ENCODE results near the gene NRSN2.
"Not testable (repeated sequence)": the region's sequence is repeated elsewhere in the genome, so short reads cannot be mapped to it uniquely, and the experiment has no call there.

Gene NRSN2

DNA sequence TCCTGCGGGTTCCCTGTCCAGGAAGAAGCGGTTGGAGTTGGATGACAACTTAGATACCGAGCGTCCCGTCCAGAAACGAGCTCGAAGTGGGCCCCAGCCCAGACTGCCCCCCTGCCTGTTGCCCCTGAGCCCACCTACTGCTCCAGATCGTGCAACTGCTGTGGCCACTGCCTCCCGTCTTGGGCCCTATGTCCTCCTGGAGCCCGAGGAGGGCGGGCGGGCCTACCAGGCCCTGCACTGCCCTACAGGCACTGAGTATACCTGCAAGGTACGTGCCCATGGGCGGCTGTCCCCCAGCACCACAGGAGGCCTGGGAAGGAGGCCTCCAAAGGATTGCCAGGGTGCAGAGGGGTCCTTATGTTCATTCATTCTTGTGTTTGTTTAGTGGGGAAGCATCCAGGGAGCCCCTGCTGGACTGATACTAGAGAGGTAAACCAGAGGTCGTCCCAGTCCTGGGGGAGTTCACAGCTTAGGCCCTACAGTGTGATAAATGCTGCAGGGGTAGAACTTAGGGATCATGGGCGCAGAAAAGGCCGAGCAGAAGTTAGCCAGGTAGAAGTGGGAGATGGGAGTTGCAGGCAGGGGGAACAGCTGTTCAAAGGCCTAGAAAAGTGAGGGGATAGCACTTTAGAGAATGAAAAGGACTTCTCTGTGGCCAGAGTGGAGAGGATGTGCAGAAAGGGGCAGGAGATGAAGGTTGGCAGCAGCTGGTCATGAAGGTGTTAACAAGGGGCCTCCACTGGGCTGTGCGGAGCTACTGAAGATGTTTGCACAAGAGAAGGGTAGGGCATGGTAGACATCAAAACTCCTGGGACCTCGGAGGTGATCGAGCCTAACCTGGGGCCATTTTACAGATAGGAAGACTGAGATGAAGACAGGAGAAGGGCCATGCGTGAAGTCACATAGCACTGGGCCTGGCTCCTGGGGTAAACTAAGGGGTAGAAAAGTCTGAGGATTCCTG is 41.4 kb downstream of the NRSN2 start:
- no peak overlapping the region for H3K4me3 Mint-ChIP-seq
- H3K9me3 Mint-ChIP-seq (ENCODE audit: low read depth): no peaks in the 10 kb centered on the region
- no peaks in the 10 kb centered on the region for H3K27me3 Mint-ChIP-seq
- H3K27ac Mint-ChIP-seq: no peak overlapping the region
- H3K4me1 Mint-ChIP-seq (ENCODE audit: low read depth): peaks cover 7% of the 10 kb centered on the region
- peaks cover 2% of the 10 kb centered on the region for H3K36me3 Mint-ChIP-seq

DNA sequence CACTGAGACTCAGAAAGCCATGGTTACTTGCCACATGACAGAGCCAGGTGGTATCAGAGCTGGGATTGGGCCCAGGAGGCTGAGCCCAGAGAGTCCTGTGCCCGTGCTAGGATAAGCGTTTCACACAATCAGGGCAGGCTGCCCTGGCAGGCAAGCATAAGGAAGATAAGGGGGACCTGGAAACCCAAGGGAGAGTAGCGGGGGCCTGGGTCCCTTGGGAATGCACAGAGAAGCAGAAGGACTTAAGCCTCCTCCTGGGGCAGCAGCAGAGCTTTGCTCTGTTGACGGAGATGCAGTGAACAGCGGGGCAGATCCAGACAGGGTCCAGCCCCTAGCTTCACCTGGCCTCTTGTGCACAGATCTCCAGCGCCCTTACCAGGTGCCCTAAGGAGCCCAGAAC is 42.3 kb downstream of the NRSN2 start:
- no peaks in the 10 kb centered on the region for H3K27me3 Mint-ChIP-seq
- H3K36me3 Mint-ChIP-seq: peaks cover 6% of the 10 kb centered on the region
- no peak overlapping the region for H3K27ac Mint-ChIP-seq
- H3K4me1 Mint-ChIP-seq (ENCODE audit: low read depth): peaks cover 3% of the 10 kb centered on the region
- H3K9me3 Mint-ChIP-seq (ENCODE audit: low read depth): no peaks in the 10 kb centered on the region
- no peak overlapping the region for H3K4me3 Mint-ChIP-seq

DNA sequence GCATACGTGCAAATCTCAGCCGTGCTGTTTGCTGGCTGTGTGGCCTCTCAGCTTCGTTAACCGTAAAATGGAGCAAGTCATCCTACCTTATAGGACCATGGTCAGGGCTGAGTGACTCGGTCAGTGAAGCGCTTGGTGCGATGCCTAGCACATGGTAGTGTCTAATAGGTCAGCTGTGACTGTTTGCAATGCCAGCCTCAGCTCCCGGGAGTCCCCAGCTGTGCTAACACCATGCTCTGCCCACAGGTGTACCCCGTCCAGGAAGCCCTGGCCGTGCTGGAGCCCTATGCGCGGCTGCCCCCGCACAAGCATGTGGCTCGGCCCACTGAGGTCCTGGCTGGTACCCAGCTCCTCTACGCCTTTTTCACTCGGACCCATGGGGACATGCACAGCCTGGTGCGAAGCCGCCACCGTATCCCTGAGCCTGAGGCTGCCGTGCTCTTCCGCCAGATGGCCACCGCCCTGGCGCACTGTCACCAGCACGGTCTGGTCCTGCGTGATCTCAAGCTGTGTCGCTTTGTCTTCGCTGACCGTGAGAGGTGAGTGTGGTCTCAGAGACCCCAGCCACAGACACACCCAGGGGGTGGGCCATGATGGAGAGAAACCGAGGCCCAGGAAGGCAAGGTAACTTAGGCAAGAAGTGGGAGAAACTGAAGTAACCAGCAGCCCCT is 44.3 kb downstream of the NRSN2 start:
- H3K4me1 Mint-ChIP-seq (ENCODE audit: low read depth): no peaks in the 10 kb centered on the region
- H3K9me3 Mint-ChIP-seq (ENCODE audit: low read depth): no peaks in the 10 kb centered on the region
- no peaks in the 10 kb centered on the region for H3K27me3 Mint-ChIP-seq
- no peak overlapping the region for H3K27ac Mint-ChIP-seq
- no peak overlapping the region for H3K4me3 Mint-ChIP-seq
- H3K36me3 Mint-ChIP-seq: peaks cover 3% of the 10 kb centered on the region

DNA sequence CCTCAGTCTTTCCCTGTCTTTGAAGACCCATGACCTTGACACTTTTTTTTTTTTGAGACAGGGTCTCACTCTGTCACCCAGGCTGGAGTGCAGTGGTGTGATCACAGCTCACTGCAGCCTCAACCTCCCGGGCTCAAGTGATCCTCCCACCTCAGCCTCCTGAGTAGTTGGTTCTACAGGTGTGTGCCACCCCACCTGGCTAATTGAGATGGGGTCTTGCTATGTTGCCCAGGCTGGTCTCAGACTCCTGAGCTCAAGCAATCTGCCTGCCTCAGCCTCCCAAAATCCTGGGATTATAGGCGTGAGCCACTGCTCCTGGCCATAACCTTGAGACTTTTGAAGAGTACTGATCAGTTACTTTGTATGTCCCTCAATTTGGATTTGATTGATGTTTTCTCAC is 46.4 kb downstream of the NRSN2 start:
- peaks cover 11% of the 10 kb centered on the region for H3K36me3 Mint-ChIP-seq
- H3K4me3 Mint-ChIP-seq; H3K27ac Mint-ChIP-seq; H3K27me3 Mint-ChIP-seq; H3K9me3 Mint-ChIP-seq (ENCODE audit: low read depth); H3K4me1 Mint-ChIP-seq (ENCODE audit: low read depth): not testable (repeated sequence)

DNA sequence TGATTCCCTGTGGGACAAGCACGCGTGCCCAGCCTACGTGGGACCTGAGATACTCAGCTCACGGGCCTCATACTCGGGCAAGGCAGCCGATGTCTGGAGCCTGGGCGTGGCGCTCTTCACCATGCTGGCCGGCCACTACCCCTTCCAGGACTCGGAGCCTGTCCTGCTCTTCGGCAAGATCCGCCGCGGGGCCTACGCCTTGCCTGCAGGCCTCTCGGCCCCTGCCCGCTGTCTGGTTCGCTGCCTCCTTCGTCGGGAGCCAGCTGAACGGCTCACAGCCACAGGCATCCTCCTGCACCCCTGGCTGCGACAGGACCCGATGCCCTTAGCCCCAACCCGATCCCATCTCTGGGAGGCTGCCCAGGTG is 49.3 kb downstream of the NRSN2 start:
- no peaks in the 10 kb centered on the region for H3K4me1 Mint-ChIP-seq (ENCODE audit: low read depth)
- H3K9me3 Mint-ChIP-seq (ENCODE audit: low read depth): no peaks in the 10 kb centered on the region
- H3K27ac Mint-ChIP-seq: no peak overlapping the region
- H3K4me3 Mint-ChIP-seq: no peak overlapping the region
- H3K27me3 Mint-ChIP-seq: no peaks in the 10 kb centered on the region
- H3K36me3 Mint-ChIP-seq: peaks cover 14% of the 10 kb centered on the region

DNA sequence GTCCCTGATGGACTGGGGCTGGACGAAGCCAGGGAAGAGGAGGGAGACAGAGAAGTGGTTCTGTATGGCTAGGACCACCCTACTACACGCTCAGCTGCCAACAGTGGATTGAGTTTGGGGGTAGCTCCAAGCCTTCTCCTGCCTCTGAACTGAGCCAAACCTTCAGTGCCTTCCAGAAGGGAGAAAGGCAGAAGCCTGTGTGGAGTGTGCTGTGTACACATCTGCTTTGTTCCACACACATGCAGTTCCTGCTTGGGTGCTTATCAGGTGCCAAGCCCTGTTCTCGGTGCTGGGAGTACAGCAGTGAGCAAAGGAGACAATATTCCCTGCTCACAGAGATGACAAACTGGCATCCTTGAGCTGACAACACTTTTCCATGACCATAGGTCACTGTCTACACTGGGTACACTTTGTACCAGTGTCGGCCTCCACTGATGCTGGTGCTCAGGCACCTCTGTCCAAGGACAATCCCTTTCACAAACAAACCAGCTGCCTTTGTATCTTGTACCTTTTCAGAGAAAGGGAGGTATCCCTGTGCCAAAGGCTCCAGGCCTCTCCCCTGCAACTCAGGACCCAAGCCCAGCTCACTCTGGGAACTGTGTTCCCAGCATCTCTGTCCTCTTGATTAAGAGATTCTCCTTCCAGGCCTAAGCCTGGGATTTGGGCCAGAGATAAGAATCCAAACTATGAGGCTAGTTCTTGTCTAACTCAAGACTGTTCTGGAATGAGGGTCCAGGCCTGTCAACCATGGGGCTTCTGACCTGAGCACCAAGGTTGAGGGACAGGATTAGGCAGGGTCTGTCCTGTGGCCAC is 49.9 kb downstream of the NRSN2 start:
- peaks cover 3% of the 10 kb centered on the region for H3K4me1 Mint-ChIP-seq (ENCODE audit: low read depth)
- no peaks in the 10 kb centered on the region for H3K9me3 Mint-ChIP-seq (ENCODE audit: low read depth)
- no peaks in the 10 kb centered on the region for H3K27me3 Mint-ChIP-seq
- H3K27ac Mint-ChIP-seq: no peak overlapping the region
- H3K36me3 Mint-ChIP-seq: peaks cover 14% of the 10 kb centered on the region
- no peak overlapping the region for H3K4me3 Mint-ChIP-seq

DNA sequence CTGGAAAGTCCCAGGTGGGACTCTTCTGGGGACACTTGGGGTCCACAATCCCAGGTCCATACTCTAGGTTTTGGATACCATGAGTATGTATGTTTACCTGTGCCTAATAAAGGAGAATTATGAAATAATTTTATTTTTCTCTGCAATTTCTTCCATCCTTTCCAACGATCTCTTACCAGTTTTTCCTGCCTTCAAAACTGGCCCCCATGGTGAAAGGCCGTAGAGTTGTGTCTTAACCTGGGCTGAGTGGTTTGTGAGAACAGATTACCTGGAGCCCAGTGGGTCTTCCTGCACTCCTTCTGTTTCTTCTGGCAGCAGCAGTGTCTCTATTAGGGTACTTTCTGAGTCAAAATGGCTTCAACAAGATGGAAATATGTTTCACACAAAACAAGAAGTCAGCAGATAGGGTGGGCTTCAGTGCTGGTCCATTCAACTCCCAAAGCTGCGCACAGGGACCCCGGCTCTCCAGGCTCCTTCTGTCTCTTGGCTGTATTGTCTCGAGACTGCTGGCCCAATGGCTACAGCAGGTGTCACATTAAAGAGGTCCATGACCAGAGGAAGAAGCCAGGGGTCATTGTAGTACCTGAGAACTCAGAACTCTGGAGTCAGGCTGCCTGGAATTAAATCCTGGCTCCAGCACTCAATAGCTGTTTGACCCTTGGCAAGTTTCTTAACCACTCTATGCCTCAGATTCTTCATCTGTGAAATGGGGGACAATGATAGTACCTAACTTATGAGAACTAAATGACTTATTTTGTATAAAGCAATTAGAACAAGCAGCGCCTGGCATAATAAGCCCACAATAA is 50.7 kb downstream of the NRSN2 start:
- Mint-ChIP-seq H3K36me3 (peaks cover 14% of the 10 kb centered on the region), H3K9me3 (ENCODE audit: low read depth) (no peaks in the 10 kb centered on the region), H3K4me3 (no peak overlapping the region), H3K4me1 (ENCODE audit: low read depth) (peaks cover 7% of the 10 kb centered on the region), H3K27me3 (no peaks in the 10 kb centered on the region), H3K27ac (no peak overlapping the region)

DNA sequence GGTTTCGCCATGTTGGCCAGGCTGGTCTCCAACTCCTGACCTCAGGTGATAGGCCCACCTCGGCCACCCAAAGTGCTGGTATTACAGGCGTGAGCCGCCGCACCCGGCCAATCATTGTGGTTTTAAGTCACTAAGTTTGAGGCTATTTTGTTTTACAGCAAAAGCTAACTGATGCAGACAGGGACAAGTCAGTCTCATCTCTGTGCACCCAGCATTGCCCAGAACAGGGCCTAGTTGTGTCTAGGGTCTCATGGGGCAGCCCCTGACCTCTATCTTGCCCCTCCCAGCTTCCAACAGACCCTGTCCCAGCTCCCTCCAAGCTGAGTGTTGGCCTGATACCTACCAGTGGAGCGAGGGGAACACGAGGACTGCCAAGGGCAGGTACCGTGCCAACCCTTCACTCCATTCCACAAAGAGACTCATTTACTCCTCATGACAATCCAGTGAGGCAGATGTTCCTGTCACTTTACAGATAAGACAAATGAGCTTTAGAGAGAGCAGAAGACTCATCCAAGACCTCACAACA is 52.3 kb downstream of the NRSN2 start:
- Mint-ChIP-seq H3K9me3 (ENCODE audit: low read depth) (no peaks in the 10 kb centered on the region), H3K4me1 (ENCODE audit: low read depth) (peaks cover 12% of the 10 kb centered on the region), H3K36me3 (peaks cover 10% of the 10 kb centered on the region), H3K4me3 (no peak overlapping the region), H3K27me3 (no peaks in the 10 kb centered on the region), H3K27ac (no peak overlapping the region)

DNA sequence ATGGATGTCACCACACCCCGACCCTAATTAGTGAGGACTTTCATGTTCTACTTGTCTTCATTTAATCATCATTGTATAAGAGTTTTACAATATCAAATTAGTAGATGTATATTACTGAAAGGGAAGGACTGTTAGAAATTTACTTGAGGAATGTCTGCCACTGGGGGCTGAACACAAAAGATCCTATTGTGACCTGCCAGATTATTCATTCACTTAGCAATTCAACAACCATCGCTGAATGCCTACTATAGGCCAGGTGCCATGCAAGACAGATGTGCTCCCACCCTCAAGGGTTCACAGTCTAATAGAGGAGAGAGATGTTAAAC is 53.2 kb downstream of the NRSN2 start:
- Mint-ChIP-seq H3K4me3 (no peak overlapping the region), H3K27ac (no peak overlapping the region)

DNA sequence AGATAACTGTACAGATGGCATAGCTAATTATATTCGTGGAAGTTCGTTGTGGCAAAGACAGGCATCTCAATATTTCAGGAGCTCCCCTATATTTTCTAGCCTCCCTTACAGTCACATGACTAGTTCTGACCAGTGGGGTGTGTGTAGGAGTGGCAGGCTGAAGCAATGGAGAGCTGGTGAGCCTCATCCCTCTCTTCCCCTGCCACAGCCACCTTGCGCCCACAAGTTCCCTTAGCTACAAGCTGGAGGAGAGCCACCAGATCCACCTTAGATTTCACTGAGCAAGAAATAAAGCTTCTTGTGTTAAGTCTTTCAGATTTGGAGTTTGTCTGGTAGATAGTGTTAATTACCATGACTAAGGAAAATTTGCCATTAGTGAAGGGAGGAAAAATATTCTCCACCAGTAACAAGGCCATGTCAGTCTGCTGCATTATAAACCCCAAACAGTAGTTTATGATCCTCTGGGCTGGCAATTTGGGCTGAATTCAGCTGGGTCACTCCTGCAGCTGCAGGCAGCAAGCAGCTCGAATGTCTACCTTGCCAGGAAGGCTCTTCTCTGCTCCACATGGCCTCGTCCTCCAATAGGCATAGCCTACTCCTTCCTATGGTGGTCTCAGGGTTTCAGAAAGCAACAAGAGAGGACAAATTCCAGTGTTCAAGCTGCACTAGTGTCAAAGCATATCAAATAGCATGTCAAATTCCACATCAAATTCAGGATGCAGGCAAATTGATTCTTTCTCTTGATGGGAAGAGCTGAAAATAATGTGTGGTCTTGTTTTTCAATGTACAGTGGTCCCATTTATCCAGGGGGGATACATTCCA is 53.8 kb downstream of the NRSN2 start:
- H3K27ac Mint-ChIP-seq: no peak overlapping the region
- H3K9me3 Mint-ChIP-seq (ENCODE audit: low read depth): no peaks in the 10 kb centered on the region
- peaks cover 12% of the 10 kb centered on the region for H3K4me1 Mint-ChIP-seq (ENCODE audit: low read depth)
- no peaks in the 10 kb centered on the region for H3K27me3 Mint-ChIP-seq
- H3K4me3 Mint-ChIP-seq: no peak overlapping the region
- H3K36me3 Mint-ChIP-seq: peaks cover 10% of the 10 kb centered on the region

More for the DNA sequence above, 53.2 kb downstream of the NRSN2 start:
- Mint-ChIP-seq H3K36me3 (peaks cover 10% of the 10 kb centered on the region), H3K27me3 (no peaks in the 10 kb centered on the region), H3K9me3 (ENCODE audit: low read depth) (no peaks in the 10 kb centered on the region), H3K4me1 (ENCODE audit: low read depth) (peaks cover 12% of the 10 kb centered on the region)

DNA sequence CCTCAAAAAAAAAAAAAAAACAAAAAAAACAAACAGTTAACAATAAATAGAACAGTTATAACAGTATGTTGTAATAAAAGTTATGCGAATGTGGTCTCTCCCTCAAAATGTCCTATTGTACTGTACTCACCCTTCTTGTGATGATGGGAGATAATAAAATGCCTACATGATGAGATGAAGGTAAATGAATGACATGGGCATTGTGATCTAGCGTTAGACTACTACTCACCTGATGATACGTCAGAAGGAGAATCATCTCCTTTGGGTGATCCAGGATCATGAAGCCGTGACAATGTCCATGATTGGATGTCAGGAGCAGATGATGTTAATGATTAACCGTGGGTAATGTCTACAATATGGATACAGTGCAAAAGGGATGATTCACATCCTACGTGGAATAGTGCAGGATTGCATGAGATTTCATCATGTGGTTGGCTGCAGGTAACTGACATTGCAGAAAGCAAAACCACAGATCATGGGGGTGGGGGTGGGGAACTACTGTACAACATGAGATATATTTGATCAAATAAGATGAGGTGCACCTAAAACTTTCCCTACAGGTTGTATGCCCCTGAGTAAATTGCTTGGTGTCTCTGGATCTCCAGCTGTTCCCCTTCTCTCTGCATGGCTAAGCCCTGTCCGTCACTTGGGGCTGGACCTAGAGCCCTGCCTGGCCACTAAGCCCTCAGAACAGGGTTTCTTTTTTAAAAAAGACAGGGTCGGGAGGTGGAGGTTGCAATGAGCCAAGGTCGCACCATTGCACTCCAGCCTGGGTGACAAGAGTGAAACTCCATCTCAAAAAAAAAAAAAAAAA is 55.0 kb downstream of the NRSN2 start:
- H3K4me1 Mint-ChIP-seq (ENCODE audit: low read depth): peaks cover 15% of the 10 kb centered on the region
- H3K4me3 Mint-ChIP-seq: no peak overlapping the region
- H3K9me3 Mint-ChIP-seq (ENCODE audit: low read depth): no peaks in the 10 kb centered on the region
- H3K27ac Mint-ChIP-seq: peak overlapping the region; percentile 34
- no peaks in the 10 kb centered on the region for H3K27me3 Mint-ChIP-seq
- peaks cover 9% of the 10 kb centered on the region for H3K36me3 Mint-ChIP-seq

DNA sequence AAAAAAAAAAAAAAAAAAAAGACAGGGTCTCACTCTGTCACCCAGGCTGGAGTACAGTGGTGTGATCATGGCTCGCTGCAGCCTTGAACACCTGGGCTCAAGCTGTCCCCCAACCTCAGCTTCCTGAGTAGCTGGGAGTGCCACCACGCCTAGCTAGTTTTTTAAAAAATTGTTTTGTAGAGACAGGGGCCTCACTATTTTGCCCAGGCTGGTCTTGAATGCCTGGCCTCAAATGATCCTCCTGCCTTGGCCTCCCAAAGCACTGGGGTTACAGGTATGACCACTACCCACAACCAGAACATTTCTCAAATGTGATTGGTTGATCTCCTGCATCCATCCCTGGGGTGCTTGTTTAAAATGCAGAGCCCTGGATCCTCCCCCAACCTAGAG is 55.6 kb downstream of the NRSN2 start:
- Mint-ChIP-seq H3K36me3 (peaks cover 5% of the 10 kb centered on the region), H3K27me3 (no peaks in the 10 kb centered on the region), H3K4me1 (ENCODE audit: low read depth) (peaks cover 21% of the 10 kb centered on the region), H3K9me3 (ENCODE audit: low read depth) (no peaks in the 10 kb centered on the region), H3K27ac (no peak overlapping the region), H3K4me3 (no peak overlapping the region)

DNA sequence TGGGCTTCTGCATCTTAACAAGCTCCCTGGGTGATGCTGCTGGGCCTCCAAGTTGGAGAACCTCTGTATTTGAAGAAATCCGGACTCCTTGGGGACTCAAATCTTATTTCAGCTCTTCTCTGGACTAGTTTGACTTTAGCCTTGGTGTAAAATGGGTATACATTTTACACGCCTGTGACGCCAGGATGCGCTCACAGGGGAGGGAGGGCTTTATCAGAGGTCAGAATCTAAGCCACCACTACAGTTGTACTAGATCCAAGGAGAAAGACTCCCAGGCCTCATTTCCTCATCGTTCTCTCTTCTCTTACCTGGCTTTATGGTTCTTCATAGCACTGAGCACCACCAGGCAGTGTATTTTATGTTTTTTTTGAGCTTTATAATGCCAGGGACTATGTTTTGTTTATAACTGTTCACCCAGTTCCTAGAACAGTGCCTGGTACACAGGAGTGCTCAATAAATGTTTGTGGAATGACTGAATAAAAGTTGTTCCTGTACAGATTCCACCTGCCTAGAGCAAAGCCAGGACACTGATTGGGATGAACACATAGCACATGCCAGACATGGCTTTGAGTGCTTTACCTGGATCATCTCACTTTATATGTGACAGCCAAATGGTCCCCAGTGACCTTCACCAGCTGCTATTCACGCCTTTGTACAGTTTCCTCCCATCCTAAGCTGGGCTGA is 56.1 kb downstream of the NRSN2 start:
- Mint-ChIP-seq H3K27me3 (no peaks in the 10 kb centered on the region), H3K4me1 (ENCODE audit: low read depth) (peaks cover 21% of the 10 kb centered on the region), H3K4me3 (no peak overlapping the region), H3K36me3 (peaks cover 3% of the 10 kb centered on the region), H3K9me3 (ENCODE audit: low read depth) (no peaks in the 10 kb centered on the region), H3K27ac (no peak overlapping the region)
